IPS-NIHi7 (cell line): ENCODE measurements around the gene TPI1.
A peak's percentile ranks its signal among the peaks of the same experiment; 100 is the strongest.

Experiments used
- DNase-seq: peaks from one replicate; pipeline ENCODE4 v3.0.0; 2012; ENCODE audit warnings: mixed read lengths; ENCODE audit errors: extremely low spot score

Gene TPI1

GRCh38 chr12:6867413-6868210 is at the start of gene TPI1:
Gene TPI1, plus strand, starts transcription at chr12:6867531. Its CDS starts 36 bp downstream, at chr12:6867567.
- DNase-seq = peak; percentile 89

DNA sequence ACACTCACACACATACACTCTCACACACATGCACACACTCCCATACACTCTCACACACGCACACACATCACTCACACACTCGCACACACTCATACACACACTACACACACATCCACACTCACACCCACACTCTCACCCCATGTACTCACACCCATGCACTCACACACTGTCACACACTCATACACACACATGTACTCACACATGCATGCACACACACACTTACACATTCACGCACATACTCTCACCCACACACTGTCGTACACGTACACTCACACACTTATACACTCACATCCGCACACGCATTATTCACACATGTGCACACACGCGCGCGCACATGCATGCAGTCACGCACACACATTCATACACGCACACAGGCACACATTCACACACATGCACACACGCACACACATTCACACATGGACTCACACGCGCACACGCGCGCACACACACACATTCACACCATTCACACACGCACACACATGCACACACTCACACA is 49.6 kb upstream of the TPI1 start:
- no peak for DNase-seq

GRCh38 chr12:6818222-6818621 is 49.1 kb upstream of the TPI1 start:
- DNase-seq = peak; percentile 60

DNA sequence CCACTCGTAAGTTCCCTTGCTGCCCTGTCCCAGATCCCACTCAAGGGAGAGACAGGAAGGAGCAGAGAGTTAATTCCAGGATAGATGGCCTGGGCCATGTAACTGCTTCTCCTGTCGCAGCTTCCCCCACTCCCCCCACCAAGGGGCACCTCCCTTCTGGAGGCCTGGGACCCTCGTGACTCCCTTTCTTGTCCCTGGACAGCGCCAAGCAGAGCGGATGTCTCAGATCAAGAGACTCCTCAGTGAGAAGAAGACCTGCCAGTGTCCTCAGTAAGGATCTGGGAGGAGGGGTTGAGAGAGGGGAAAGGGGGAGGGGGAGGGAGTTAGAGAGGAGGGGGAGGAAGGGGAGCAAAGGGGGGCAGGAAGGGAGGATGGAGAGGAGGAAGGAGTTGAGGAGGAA is 48.7 kb upstream of the TPI1 start:
- DNase-seq = no peak

GRCh38 chr12:6819106-6820030 is 48.0 kb upstream of the TPI1 start:
- no peak for DNase-seq

GRCh38 chr12:6820166-6820565 is 47.2 kb upstream of the TPI1 start:
- DNase-seq = no peak

DNA sequence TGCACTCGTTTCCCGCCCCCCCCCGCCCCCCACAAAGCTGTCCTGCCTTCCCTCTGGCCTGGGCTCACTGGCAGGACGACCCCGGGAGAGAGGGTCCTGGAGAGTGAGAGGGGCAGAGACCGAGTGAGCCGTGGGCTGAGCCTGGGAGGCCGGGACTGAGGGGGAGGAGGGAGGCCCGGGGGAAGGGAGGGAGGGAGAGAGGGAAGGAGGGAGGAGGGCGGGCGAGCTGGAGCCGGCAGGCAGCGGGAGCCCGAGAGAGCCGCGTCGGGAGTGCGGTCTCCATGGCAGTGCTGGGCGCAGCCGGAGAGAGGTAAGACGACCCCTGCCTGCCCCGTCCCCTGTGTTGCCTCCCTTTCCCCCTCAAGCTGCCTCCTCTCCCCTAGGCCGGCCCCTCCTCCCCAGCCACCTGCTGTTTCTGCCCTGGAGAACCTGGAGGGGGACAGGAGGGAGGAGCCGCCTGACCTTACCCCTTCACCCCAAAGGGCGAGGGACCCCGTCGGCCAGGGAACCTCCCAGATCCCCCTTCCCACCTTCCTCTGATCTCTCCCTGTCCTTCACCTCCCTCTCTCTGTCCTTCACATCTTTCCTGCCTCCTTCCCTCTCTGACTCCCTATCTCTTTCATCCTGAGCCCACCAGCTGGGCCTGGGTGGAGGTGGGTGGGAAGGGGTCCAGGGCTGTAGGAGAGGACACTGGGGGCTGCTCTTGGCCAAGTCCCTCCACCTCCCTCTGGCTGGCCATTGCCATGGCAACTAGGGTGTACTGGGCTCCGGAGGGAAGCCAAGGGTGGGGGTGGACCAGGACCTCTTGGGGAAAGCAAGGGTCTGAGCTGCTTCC is 45.5 kb upstream of the TPI1 start, which contains the start of gene GPR162:
GPR162 (plus strand) TSS at position 231 of the 835 bp plus-strand sequence. CDS start 2,078 bp downstream, outside the sequence.
- DNase-seq = peak; percentile 76

DNA sequence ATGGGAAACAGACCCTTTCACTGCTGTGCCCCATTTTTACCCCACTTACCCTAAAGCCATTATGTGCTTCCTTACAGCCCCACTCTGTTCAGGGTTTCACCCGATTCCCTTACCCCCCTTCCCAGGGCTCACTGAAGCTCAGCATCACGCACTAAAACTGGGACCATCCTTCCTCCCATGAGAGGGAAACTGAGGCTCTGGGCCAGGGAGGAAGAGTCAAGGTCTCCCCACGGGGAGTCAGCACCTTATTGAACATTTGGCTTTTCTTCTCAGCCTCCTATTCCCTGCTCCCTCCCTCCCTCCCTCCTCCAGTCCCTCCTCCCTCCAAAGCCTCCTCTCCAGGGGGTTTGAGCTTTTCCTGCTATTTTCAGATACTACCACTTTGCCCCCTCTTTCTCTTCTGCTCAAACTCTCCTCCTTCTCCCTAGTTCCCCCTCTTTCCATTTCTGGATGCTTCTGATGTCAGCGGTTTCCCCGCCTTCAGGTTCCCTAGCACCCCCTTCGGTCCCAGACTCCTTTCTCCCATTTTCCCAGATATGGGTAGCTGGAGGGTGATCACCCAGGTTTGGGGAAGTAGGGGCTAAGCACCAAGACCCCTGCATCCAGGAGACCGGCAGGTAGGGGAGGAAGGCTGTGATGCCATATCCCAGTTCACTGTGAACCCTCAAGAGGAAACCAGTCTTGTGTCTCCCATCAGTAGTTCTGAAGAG is 44.8 kb upstream of the TPI1 start:
- DNase-seq = no peak

GRCh38 chr12:6823182-6824084 is 43.9 kb upstream of the TPI1 start:
- DNase-seq = no peak

DNA sequence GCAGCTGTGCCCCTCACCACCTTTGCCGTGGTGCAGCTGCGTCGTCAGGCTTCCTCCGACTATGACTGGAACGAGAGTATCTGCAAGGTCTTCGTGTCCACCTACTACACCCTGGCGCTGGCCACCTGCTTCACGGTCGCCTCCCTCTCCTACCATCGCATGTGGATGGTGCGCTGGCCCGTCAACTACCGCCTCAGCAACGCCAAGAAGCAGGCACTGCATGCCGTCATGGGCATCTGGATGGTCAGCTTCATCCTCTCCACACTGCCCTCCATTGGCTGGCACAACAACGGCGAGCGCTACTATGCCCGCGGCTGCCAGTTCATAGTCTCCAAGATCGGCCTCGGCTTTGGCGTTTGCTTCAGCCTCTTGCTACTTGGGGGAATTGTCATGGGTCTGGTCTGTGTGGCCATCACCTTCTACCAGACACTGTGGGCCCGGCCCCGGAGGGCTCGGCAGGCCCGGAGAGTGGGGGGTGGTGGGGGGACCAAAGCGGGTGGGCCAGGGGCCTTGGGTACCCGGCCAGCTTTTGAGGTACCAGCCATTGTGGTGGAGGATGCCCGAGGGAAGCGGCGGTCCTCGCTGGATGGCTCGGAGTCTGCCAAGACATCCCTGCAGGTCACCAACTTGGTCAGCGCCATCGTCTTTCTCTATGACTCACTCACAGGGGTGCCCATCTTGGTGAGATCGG is 43.1 kb upstream of the TPI1 start:
- no peak for DNase-seq

GRCh38 chr12:6824901-6825381 is 42.4 kb upstream of the TPI1 start:
- no peak for DNase-seq

DNA sequence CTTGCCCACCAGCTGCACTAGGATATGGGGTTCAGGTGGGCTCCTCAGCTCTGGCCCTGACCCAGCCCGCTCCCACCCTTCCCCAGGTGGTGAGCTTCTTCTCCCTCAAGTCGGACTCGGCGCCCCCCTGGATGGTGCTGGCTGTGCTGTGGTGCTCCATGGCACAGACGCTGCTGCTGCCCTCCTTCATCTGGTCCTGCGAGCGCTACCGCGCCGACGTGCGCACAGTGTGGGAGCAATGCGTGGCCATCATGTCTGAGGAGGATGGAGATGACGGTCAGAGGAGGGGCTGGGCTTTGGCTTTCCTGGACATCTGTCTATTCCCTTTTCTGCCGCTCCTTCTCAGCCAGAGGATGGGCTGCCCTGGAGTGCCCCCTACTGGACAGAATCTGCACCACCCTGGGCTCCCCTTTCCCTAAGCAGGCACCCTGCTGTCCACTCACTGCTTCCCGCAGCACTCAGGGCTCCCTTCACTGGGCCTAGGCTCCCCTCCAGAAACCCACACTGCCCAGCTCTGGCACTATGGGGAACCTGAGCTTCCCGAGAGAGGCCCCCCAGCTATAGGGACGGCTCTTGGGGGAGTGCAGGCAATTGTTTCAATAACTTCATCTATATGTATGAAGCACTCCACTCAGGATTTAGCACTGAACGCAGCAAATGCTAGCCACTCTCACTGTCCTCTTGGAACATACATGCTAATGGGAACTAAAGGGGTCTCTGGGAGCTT is 41.8 kb upstream of the TPI1 start:
- DNase-seq = peak; percentile 90

DNA sequence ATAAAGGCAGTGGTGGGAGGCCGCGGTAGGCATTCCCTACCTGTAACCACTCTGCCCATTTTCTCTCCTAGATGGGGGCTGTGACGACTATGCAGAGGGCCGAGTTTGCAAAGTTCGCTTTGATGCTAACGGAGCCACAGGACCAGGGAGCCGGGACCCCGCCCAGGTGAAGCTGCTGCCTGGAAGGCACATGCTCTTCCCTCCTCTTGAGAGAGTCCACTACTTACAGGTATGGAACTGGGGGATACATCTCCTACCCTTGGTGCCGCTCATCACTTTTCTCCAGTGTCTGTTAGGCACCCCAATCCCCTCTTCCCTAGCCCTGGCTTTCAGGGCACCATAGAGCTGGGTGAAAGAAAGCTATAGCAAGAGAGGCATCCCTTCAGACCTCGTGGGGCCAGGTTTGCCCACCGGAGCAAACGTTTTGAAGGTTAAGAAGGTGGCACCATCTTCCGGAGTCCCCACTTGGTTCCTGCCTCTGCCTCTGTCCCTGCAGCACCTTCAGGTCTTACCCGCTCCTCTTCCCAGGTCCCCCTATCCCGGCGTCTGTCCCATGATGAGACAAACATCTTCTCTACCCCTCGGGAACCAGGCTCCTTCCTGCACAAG is 41.1 kb upstream of the TPI1 start:
- DNase-seq = no peak

- DNase-seq = no peak
Measured at GRCh38 chr12:6826734-6827436, 40.4 kb upstream of the TPI1 start.

GRCh38 chr12:6827437-6827911 is 39.9 kb upstream of the TPI1 start:
- peak; percentile 82 for DNase-seq

- peak; percentile 60 for DNase-seq
Measured at GRCh38 chr12:6827982-6828780, 39.1 kb upstream of the TPI1 start, which contains the start of gene P3H3. Gene P3H3, plus strand, starts transcription at chr12:6828407. Its CDS starts 34 bp downstream, at chr12:6828441.
